Stomach smooth muscle (tissue), 2 donors: Measurements from ENCODE around the gene PAH.

Experiments used
- H3K27ac ChIP-seq: one replicate; pipeline ENCODE4 v1.7.0; 2013; ENCODE audit warnings: mild to moderate bottlenecking, low read length, inconsistent platforms
- H3K27me3 ChIP-seq, 2 donors: one replicate each; pipeline ENCODE4 v1.7.0; 2013; ENCODE audit warnings: low read length in 2 of 2; ENCODE audit not compliant: insufficient read depth in 2 of 2, control insufficient read depth in 1 of 2
- H3K36me3 ChIP-seq, 2 donors: one replicate each; pipeline ENCODE4 v1.7.0; 2013; ENCODE audit warnings: low read length in 2 of 2; ENCODE audit not compliant: control insufficient read depth in 2 of 2, insufficient read depth in 2 of 2
- H3K4me1 ChIP-seq: one replicate; pipeline ENCODE4 v1.7.0; 2013; ENCODE audit warnings: low read length; ENCODE audit not compliant: control insufficient read depth, insufficient read depth
- H3K4me3 ChIP-seq, 2 donors: one replicate each; pipeline ENCODE4 v1.7.0; 2013; ENCODE audit warnings: low read length in 2 of 2
- H3K9ac ChIP-seq, 2 donors: one replicate each; pipeline ENCODE4 v1.7.0; 2013; ENCODE audit warnings: low read length in 2 of 2, mild to moderate bottlenecking in 1 of 2
- H3K9me3 ChIP-seq, 2 donors: one replicate each; pipeline ENCODE4 v1.7.0; 2013; ENCODE audit warnings: low read length in 2 of 2; ENCODE audit not compliant: control insufficient read depth in 2 of 2
- donor health status: healthy.
- donor health status: Pancreatic carcinoma.

The PAH gene

DNA sequence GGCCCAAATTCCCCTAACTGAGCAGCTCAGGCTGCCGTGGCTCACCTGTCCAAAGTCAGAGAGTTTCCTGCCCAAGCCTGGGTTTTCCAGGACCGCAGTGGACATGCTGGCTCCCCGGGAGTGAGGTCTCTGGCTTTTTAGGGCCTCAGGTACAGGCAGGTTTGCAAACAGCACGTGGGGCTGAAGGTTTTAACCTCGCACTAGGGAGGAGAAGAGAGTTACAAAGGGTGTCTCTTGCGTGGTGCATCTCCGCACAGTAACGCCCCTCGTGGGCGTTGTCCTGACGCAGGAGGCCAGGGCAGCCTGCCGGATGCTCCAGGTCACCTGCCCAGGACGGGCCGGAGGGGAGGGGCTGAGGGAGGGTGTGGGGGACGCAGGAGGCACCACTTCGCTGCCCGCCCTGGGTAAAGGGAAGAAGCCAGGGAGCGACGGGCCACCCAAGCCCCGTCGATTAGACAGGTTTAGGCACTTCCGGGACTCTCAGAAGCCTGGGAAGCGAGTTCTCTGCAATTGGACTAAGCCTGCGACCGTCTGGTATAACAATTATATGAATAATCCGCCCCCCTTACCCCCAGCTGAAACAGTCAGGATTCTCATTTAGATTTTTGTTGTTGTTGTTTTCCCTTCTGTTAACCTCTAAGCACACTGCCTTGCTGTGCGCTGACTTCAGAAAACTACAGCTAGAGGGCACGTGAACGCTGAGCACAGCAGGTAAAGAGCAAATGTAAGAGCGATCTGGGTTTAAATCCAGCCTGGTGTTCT, at the start of gene PAH:
Gene PAH (minus strand): TSS at position 219 of the 762 bp plus-strand sequence. CDS start 114 bp downstream, at position 105.
- Histone ChIP-seq H3K4me3 (peak within 1 kb of the TSS in 1 of 2 donors; percentile 47), H3K27me3 (peaks cover 4 to 12% of the 10 kb centered on the region in 2 donors), H3K9ac (no peak within 1 kb of the TSS), H3K27ac (no peak within 1 kb of the TSS), H3K9me3 (no peaks in the 10 kb centered on the region), H3K36me3 (no peaks in the 10 kb centered on the region), H3K4me1 (no peaks in the 10 kb centered on the region)

DNA sequence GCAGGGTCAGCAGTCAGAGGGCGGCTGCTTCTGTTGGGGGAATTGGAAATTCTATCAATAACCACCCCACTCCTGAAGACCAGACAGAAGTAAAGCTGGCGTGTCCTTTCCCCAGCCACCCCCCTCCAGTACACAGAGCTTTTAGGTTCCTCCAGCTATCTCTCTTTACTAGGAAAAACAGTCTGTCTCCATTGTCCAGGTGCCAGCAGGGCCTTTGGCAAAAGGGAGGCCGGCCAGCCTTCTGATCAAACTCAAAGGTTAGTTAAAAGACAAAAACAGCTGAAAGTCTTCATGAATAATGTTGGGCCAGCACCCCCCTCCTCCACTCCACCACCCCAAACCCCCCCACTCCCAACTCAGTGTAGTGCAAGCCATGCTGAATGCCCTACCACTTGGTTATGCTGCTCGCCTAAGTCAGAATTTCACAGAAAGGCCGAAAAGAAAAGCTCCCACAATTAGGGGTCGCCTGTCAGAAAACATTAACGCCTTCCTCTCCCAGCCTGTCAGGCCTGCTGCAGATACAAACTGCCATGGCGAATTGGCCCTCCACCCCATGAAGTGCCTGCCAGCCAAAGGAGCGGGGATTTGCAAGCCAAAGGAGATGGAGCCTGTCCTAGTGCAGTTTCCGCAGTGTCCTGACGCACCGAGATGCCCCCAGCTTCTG, 49.3 kb upstream of the PAH start:
- Histone ChIP-seq H3K9me3 (peaks cover 5 to 8% of the 10 kb centered on the region in 2 donors), H3K27ac (no peak overlapping the region), H3K4me1 (peaks cover 4% of the 10 kb centered on the region), H3K4me3 (no peak overlapping the region), H3K27me3 (peaks cover 33 to 51% of the 10 kb centered on the region in 2 donors), H3K9ac (no peak overlapping the region), H3K36me3 (no peaks in the 10 kb centered on the region)

DNA sequence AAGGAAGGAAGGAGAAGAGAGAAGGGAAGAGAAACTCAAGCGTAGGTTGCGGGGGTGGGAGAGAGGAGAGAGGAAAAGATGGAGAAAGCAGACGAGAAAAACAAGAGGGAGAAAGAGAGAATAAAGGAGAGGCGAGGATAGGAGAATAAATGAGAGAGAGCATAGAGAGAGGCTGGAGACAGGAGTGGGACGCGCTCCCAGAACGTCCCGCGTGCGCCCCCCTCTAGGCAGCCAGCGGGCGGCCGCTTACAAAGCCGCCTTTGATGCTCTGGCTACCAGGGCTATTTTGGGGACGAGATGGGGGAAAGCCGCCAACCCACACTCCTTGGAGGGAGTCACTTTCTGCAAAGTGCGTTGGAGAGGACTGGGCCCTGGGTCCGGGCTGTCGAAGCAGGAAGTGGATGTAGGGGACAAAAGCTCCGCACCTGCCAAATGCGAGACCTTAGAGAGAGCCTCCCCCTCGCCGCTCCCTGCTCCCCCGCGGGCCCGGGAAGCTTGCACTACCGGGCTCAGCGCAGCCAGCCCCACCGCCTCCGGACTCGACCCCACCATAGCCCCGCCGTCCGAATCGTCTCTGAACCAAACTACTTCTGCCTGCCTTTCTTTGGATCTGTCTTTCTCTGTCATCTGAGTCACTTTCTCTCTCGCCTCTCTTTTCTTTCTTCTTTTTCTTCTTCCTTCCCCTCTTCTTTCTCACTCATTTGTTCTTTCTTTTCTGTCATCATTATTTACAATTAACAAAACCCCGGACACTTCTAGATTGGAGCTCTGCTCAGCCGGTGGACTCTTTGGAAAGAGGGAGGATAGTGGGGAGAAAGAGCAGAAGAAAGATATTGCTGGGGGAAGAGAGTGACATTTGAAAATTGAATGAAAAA, 48.5 kb upstream of the PAH start:
- peak overlapping the region in 1 of 2 donors; percentile 43 for H3K4me3 ChIP-seq
- peaks cover 4% of the 10 kb centered on the region for H3K4me1 ChIP-seq
- no peak overlapping the region for H3K27ac ChIP-seq
- peaks cover 34 to 59% of the 10 kb centered on the region in 2 donors for H3K27me3 ChIP-seq
- H3K36me3 ChIP-seq, result no peaks in the 10 kb centered on the region
- H3K9ac ChIP-seq, result no peak overlapping the region
- peaks cover 5 to 8% of the 10 kb centered on the region in 2 donors for H3K9me3 ChIP-seq

DNA sequence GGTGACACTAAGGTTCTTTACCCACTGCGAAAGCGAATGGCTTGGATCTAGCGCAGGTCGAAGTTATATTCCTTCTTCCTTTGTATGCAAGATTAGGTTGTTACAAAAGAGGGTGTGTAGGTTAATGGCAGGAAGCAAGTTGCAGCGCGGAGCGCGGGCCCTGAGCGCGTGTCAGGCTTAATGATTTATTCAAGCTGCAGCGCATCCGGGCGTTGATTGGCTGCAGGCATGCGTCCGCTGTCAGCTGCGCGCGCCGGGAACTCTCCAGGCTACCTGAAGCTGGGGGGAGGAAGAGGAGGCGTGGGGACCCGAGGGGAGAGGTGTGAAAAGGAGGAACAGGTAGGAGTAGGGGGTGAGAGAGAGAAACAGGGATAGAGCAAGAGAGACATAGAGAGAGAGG, 47.8 kb upstream of the PAH start:
- Histone ChIP-seq H3K4me3 (peak overlapping the region in 1 of 2 donors; percentile 43), H3K27ac (no peak overlapping the region), H3K9me3 (peaks cover 5 to 8% of the 10 kb centered on the region in 2 donors), H3K4me1 (peaks cover 4% of the 10 kb centered on the region), H3K9ac (no peak overlapping the region), H3K27me3 (peaks cover 36 to 65% of the 10 kb centered on the region in 2 donors), H3K36me3 (no peaks in the 10 kb centered on the region)

DNA sequence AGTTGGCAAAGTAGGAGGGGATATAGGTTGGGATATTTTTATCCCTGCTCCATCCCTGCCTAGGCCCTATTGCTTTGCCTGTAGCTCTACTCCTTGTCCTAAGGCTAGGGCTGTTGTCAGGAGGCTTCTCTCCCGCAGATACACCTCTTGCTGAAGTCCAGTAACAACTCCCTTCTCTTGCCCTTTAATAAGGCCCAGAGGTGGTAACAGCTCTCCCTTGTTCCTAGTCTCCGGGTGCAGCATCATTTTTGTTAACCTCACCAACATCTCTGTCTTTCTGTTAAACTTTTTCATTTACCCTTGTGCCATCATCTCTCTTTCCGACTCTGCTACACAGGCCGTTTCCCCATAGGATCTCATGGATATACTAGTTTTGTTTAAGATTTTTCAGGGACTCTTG, 46.8 kb upstream of the PAH start:
- Histone ChIP-seq H3K9me3 (peaks cover 5 to 8% of the 10 kb centered on the region in 2 donors), H3K27me3 (peaks cover 43 to 76% of the 10 kb centered on the region in 2 donors), H3K36me3 (no peaks in the 10 kb centered on the region), H3K4me3 (no peak overlapping the region), H3K9ac (no peak overlapping the region), H3K4me1 (peaks cover 4% of the 10 kb centered on the region), H3K27ac (no peak overlapping the region)

DNA sequence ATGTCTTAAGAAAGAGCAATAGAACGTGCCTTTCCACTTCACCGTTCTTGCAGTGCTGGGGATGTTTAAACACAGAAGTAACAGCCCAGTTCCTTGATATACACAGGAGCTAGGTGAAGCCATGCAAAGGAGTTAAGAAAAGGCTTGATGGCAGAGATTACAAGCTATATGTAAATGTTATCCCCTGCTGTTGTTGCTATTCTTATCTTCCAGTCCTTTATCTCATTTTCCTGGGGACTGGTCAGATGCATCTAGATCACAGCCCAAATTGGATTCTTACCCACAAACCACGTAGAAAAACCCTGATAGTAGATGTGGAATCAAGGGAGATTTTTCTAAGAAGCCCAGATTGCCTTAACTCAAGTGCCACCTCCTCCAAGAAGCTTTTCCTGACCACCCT, 45.9 kb upstream of the PAH start:
- H3K27ac ChIP-seq, result no peak overlapping the region
- peaks cover 4% of the 10 kb centered on the region for H3K4me1 ChIP-seq
- H3K9me3 ChIP-seq, result peaks cover 5 to 8% of the 10 kb centered on the region in 2 donors
- no peak overlapping the region for H3K4me3 ChIP-seq
- H3K9ac ChIP-seq, result no peak overlapping the region
- H3K27me3 ChIP-seq, result peaks cover 47 to 79% of the 10 kb centered on the region in 2 donors
- H3K36me3 ChIP-seq, result no peaks in the 10 kb centered on the region

DNA sequence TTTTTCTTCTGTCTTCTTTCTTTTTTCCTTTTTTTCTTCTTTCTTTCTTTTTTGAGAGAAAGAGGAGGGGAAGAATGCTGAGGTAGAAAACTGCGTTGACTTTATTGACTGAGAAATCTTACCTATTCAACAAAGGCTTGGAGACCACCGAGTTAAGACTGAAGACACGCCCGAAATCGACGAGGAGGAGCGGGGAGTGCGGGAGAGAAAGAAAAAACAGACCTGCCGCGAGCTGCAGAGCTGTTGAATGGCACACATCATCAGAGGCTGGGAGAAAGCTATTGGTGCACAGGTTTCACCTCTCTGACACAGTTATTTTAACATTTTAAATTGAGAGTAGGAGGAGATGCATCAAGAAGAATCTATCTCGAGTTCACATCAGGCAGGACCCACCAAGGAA, 45.5 kb upstream of the PAH start:
- H3K9me3 ChIP-seq, result peaks cover 5 to 8% of the 10 kb centered on the region in 2 donors
- no peak overlapping the region for H3K27ac ChIP-seq
- peaks cover 4% of the 10 kb centered on the region for H3K4me1 ChIP-seq
- H3K27me3 ChIP-seq, result peaks cover 47 to 79% of the 10 kb centered on the region in 2 donors
- H3K4me3 ChIP-seq, result no peak overlapping the region
- H3K36me3 ChIP-seq, result no peaks in the 10 kb centered on the region
- no peak overlapping the region for H3K9ac ChIP-seq

DNA sequence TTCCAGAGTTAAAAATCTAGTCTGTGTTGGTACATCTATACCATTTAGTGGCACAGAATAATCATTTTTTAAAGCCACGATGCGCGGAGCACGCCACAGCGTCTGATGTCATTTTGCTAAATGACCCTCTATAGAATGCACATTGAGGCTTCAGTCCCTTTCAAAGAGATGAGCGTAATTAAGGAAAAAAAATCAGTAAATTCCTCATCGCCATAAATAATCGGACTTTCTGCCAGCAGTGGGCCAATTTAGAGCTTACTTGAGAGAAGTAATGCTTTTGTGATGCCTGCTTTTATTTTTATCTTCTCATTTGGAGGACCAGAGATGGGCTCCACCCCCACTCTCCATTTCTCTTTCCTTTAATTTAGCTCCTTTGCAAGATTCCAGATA, 44.4 kb upstream of the PAH start:
- no peak overlapping the region for H3K27ac ChIP-seq
- H3K9me3 ChIP-seq, result peaks cover 5 to 8% of the 10 kb centered on the region in 2 donors
- H3K27me3 ChIP-seq, result peaks cover 51 to 83% of the 10 kb centered on the region in 2 donors
- H3K36me3 ChIP-seq, result no peaks in the 10 kb centered on the region
- H3K4me3 ChIP-seq, result no peak overlapping the region
- no peak overlapping the region for H3K9ac ChIP-seq
- peaks cover 4% of the 10 kb centered on the region for H3K4me1 ChIP-seq

GRCh38 chr12:102960766-102961465, 43.9 kb upstream of the PAH start:
- H3K4me1 ChIP-seq, result peaks cover 4% of the 10 kb centered on the region
- no peak overlapping the region for H3K27ac ChIP-seq
- no peak overlapping the region for H3K4me3 ChIP-seq
- H3K36me3 ChIP-seq, result no peaks in the 10 kb centered on the region
- no peak overlapping the region for H3K9ac ChIP-seq
- H3K27me3 ChIP-seq, result peaks cover 54 to 83% of the 10 kb centered on the region in 2 donors
- peaks cover 5 to 8% of the 10 kb centered on the region in 2 donors for H3K9me3 ChIP-seq

DNA sequence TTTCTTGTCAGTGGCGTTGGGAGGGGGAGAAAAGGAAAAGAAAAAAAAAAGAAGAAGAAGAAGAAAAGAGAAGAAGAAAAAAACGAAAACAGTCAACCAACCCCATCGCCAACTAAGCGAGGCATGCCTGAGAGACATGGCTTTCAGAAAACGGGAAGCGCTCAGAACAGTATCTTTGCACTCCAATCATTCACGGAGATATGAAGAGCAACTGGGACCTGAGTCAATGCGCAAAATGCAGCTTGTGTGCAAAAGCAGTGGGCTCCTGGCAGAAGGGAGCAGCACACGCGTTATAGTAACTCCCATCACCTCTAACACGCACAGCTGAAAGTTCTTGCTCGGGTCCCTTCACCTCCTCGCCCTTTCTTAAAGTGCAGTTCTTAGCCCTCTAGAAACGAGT, 42.3 kb upstream of the PAH start:
- Histone ChIP-seq H3K9me3 (peaks cover 5 to 8% of the 10 kb centered on the region in 2 donors), H3K9ac (no peak overlapping the region), H3K4me3 (no peak overlapping the region), H3K27ac (no peak overlapping the region), H3K4me1 (no peaks in the 10 kb centered on the region), H3K27me3 (peaks cover 61 to 86% of the 10 kb centered on the region in 2 donors), H3K36me3 (no peaks in the 10 kb centered on the region)
